CD4-positive, alpha-beta T cell treated with Interleukin-17A for 1 hour (primary cell): ENCODE data around the gene BAZ2B.

Experiments used
- DNase-seq: peaks from one replicate; pipeline ENCODE4 v3.0.0-alpha.2; 2020

Gene BAZ2B

GRCh38 chr2:159292157-159292556, 324.2 kb downstream of the BAZ2B start:
- DNase-seq: no peak

DNA sequence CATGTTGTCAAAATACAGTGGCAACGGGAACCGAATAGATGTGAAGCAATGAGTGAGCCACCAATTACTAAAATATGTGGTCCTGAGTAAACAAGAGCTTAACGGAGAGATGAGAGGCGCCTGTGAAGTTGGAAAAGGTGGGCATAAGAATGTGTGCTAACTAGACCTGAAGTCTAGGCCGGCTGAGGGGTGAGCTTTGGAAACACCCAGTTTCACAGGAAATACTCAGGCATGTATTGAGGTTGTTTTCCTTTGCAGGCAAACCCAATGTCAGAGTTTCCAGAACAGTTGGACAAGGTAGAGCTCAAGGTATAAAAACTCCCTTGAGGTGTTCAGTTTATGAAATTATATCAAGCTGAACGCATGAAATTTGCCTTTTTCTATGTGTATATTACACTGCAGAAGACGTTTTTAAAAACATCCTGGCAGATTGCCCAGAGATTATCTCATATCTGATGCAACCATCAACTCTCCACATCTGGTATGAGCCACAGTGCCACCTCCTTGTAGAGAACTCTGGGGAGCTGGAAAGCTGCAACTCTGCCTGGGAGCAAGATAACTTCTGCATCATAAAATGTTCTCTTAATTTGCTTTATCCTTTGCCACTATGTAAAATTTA, 325.9 kb downstream of the BAZ2B start:
- peak; percentile 45 for DNase-seq

DNA sequence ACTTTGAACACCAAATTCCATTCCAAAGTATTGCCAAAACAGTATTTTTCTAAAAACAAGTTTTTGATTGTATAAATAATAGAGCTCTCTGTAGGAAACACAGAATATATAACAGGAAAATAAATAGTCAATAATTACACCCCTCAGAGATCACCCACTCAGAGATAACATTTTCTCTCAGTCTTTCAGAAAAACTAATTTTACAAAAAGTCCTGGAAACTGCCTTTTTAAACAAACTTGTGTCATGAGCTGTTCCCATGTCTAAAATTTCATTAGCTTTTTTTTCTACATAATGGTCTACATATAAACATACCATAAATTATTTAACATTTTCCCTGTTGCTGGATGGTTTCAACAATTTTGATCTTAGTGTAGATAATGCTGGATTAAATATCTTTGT, 328.6 kb downstream of the BAZ2B start:
- no peak for DNase-seq

DNA sequence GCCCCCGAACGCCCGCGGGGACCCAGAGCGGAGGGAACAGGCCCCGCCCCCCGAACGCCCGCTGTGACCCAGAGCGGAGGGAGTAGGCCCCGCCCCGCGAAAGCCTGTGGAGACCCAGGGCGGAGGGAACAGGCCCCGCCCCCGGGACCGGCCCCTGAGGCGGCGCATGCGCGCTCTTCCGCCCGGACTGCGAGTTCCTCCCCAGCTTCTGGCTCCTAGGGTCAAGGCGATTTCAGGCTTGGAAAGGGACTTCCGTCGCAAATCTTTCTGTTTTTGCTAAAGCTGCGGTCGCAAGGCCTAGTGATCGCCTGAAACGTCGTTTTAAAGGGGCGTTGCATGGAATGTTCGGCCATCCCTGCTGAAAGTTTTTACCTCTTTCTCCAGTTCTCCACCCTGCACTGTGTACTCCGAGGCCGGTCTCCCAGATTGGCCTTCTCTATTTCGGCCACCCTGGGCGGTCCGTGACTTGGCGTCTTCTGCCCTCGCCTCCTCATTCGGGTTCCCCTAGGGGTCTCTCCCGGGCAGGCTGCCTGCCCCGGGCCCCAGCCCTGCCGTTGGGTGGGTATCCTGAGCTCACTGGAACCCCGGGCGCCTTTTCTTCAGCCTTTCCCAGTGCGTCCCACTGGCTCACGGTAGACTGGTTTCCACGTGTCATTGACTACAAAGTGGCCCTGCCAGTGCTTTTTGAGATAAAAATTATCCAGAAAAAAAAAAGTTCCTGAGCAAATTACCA, 329.5 kb downstream of the BAZ2B start:
- peak; percentile 97 for DNase-seq

DNA sequence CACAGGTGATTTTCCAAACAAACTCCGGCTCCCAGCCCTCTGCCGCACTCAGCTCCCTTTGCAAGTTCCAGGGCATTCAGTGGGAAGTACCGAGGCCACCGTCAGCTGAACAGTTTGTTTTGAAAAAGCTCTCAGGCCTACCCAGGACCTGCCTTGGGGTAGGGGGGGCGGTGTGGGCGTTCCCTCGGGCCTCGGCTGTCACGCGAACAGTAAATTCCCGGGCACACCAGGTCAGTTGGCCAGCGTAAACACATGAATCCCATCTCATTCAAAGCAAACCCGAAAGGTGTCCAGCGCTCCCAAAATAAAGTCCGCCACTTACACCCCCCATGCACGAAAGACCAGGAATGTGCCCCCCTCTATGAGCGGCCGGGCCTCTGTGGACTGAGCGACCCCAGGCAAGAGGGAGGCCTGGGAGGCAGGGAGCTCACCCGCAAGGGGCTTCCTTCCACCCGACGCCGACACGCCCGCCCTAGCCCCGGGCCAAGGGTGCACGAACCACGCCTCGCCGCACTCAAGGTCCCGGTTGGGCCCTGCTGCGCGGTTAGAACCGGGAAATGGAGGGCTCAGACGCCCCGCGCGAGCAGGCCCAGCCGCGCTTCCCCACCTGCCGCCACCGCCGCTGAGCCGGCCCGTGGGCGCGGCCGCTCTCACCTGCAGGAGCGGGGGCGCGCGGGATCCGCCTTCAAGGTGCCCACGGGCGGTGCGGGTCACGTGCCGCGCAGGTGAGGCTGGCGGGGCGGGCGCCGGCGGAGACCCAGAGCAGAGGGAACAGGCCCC, 330.2 kb downstream of the BAZ2B start, which contains the start of gene WDSUB1:
Gene WDSUB1, minus strand, starts transcription at position 775 of the 780 bp plus-strand sequence. CDS start 3,634 bp downstream, outside the sequence.
- DNase-seq: peak; percentile 26

DNA sequence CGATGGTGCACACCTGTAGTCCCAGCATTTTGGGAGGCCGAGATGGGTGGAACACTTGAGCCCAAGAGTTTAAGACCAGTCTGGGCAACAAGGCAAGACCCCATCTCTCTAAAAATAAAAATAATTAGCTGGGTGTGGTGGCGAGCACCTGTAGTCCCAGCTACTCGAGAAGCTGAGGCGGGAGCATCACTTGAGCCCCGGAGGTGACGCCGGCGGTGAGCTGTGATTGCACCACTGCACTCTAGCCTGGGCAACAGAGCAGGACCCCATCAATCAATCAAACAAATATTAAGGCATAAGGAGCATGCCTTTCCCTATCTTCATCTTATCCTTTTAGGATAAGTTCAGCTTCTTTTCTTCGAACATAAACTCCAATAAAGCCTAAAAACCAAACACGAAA, 330.9 kb downstream of the BAZ2B start:
- DNase-seq: no peak

DNA sequence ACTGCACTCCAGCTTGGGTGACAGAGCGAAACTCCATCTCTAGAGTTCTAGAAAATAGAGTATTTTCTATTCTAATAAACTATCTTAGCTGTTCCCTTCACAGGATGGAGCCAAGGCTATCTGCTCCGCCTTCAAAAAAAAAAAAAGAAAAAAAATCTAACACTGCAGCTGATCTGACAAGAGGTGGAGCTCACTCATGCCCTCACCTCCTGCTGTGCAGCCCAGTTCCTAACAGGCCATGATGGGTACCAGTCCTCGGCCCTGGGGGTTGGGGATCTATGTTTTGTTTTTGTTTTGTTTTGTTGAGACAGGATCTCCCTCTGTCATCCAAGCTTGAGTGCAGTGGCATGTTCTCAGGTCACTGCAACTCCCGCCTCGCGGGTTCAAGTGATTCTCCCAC, 332.8 kb downstream of the BAZ2B start:
- DNase-seq: no peak

GRCh38 chr2:159281002-159281401, 335.3 kb downstream of the BAZ2B start:
- no peak for DNase-seq

- no peak for DNase-seq
These were observed 336.6 kb downstream of the BAZ2B start for GRCh38 chr2:159279700-159280099.

- no peak for DNase-seq
These were observed 341.2 kb downstream of the BAZ2B start for GRCh38 chr2:159275111-159275510.

GRCh38 chr2:159272156-159272555, 344.2 kb downstream of the BAZ2B start:
- DNase-seq: no peak

DNA sequence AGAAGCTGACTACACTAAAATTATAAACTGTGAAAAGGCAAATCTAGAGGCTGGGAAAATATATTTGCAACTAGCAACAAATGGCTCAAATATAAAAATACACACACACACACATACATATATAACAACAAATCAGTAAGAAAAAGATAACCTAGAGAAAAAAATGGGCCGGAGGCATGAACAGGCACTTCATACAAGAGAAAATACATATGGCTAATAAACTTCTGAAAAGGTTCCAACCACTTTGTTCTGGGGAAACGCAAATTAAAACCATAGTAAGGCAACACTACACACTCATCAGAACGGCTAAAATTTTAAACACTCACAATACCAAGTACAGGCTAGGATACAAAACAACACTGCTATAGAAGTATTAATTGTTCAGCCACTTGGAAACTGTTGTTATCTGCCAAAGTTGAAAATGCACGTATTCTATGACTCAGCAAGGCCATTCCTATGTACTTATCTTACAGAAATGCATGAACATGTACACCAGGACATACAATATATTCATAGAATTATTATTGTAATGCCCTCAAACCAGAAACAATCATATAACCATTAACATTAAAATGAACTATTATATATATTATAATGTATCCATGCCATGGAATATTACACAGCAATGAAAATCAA, 345.5 kb downstream of the BAZ2B start:
- DNase-seq: no peak
